ENCODE results near the gene GNG8. TPM values are rescaled to one million over a fixed set of nuclear protein-coding genes. Genes with fewer than 3 reads are reported as not detected.

Gene GNG8
- total and polyA plus RNA-seq, 9 donors: 0.70 to 2.7 (median 0.89) TPM; not detected in 5

DNA sequence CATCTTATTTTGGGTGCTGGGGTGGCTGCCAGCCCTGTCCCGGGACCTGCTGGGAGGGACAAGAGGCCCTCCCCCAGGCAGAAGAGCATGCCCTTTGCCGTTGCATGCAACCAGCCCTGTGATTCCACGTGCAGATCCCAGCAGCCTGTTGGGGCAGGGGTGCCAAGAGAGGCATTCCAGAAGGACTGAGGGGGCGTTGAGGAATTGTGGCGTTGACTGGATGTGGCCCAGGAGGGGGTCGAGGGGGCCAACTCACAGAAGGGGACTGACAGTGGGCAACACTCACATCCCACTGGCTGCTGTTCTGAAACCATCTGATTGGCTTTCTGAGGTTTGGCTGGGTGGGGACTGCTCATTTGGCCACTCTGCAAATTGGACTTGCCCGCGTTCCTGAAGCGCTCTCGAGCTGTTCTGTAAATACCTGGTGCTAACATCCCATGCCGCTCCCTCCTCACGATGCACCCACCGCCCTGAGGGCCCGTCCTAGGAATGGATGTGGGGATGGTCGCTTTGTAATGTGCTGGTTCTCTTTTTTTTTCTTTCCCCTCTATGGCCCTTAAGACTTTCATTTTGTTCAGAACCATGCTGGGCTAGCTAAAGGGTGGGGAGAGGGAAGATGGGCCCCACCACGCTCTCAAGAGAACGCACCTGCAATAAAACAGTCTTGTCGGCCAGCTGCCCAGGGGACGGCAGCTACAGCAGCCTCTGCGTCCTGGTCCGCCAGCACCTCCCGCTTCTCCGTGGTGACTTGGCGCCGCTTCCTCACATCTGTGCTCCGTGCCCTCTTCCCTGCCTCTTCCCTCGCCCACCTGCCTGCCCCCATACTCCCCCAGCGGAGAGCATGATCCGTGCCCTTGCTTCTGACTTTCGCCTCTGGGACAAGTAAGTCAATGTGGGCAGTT lies 26.2 kb downstream of the GNG8 start:
- no peaks in the 10 kb centered on the region for H3K27me3 ChIP-seq (ENCODE audit: control insufficient read depth, insufficient read depth, low read length)
- H3K9me3 ChIP-seq (replicated peaks; ENCODE audit: control insufficient read depth, low read depth, low read length): no peaks in the 10 kb centered on the region
- peaks cover 21% of the 10 kb centered on the region for H3K4me1 ChIP-seq (ENCODE audit: control insufficient read depth, insufficient read depth, low read length)
- H3K27ac ChIP-seq (ENCODE audit: low read length): no peak overlapping the region
- WGBS (ENCODE audit: insufficient coverage): 41% methylated on average over 14 of the region's 30 CpGs
- H3K36me3 ChIP-seq (ENCODE audit: control insufficient read depth, insufficient read depth, low read length): peaks cover 58% of the 10 kb centered on the region
- no peak for DNase-seq
- H3K4me3 ChIP-seq (ENCODE audit: low read length): no peak overlapping the region

- Histone ChIP-seq H3K4me3 (ENCODE audit: low read length) (no peak overlapping the region), H3K27me3 (ENCODE audit: control insufficient read depth, insufficient read depth, low read length) (no peaks in the 10 kb centered on the region), H3K27ac (ENCODE audit: low read length) (no peak overlapping the region), H3K36me3 (ENCODE audit: control insufficient read depth, insufficient read depth, low read length) (peaks cover 58% of the 10 kb centered on the region), H3K4me1 (ENCODE audit: control insufficient read depth, insufficient read depth, low read length) (peaks cover 26% of the 10 kb centered on the region), H3K9me3 (replicated peaks; ENCODE audit: control insufficient read depth, low read depth, low read length) (no peaks in the 10 kb centered on the region)
- no peak for DNase-seq
- WGBS (ENCODE audit: insufficient coverage): 88% methylated on average over 25 of the region's 27 CpGs
These were observed 27.2 kb downstream of the GNG8 start for GRCh38 chr19:46608581-46609345.

GRCh38 chr19:46608178-46608577 lies 27.8 kb downstream of the GNG8 start:
- Histone ChIP-seq H3K4me1 (ENCODE audit: control insufficient read depth, insufficient read depth, low read length) (peaks cover 32% of the 10 kb centered on the region), H3K9me3 (replicated peaks; ENCODE audit: control insufficient read depth, low read depth, low read length) (no peaks in the 10 kb centered on the region), H3K4me3 (ENCODE audit: low read length) (no peak overlapping the region), H3K27ac (ENCODE audit: low read length) (no peak overlapping the region), H3K27me3 (ENCODE audit: control insufficient read depth, insufficient read depth, low read length) (no peaks in the 10 kb centered on the region), H3K36me3 (ENCODE audit: control insufficient read depth, insufficient read depth, low read length) (peaks cover 58% of the 10 kb centered on the region)
- 89% methylated on average over 7 of the region's 9 CpGs for WGBS (ENCODE audit: insufficient coverage)
- no peak for DNase-seq

GRCh38 chr19:46607448-46607841 lies 28.6 kb downstream of the GNG8 start:
- Histone ChIP-seq H3K4me3 (ENCODE audit: low read length) (no peak overlapping the region), H3K27me3 (ENCODE audit: control insufficient read depth, insufficient read depth, low read length) (no peaks in the 10 kb centered on the region), H3K9me3 (replicated peaks; ENCODE audit: control insufficient read depth, low read depth, low read length) (no peaks in the 10 kb centered on the region), H3K36me3 (ENCODE audit: control insufficient read depth, insufficient read depth, low read length) (peaks cover 58% of the 10 kb centered on the region), H3K4me1 (ENCODE audit: control insufficient read depth, insufficient read depth, low read length) (peaks cover 38% of the 10 kb centered on the region), H3K27ac (ENCODE audit: low read length) (no peak overlapping the region)
- no peak for DNase-seq
- 68% methylated on average over 12 of the region's 12 CpGs for WGBS (ENCODE audit: insufficient coverage)

GRCh38 chr19:46606681-46607447 lies 29.1 kb downstream of the GNG8 start:
- Histone ChIP-seq H3K36me3 (ENCODE audit: control insufficient read depth, insufficient read depth, low read length) (peaks cover 58% of the 10 kb centered on the region), H3K4me3 (ENCODE audit: low read length) (no peak overlapping the region), H3K4me1 (ENCODE audit: control insufficient read depth, insufficient read depth, low read length) (peaks cover 41% of the 10 kb centered on the region), H3K27me3 (ENCODE audit: control insufficient read depth, insufficient read depth, low read length) (no peaks in the 10 kb centered on the region), H3K9me3 (replicated peaks; ENCODE audit: control insufficient read depth, low read depth, low read length) (no peaks in the 10 kb centered on the region), H3K27ac (ENCODE audit: low read length) (no peak overlapping the region)
- no peak for DNase-seq
- 67% methylated on average over 8 of the region's 12 CpGs for WGBS (ENCODE audit: insufficient coverage)

DNA sequence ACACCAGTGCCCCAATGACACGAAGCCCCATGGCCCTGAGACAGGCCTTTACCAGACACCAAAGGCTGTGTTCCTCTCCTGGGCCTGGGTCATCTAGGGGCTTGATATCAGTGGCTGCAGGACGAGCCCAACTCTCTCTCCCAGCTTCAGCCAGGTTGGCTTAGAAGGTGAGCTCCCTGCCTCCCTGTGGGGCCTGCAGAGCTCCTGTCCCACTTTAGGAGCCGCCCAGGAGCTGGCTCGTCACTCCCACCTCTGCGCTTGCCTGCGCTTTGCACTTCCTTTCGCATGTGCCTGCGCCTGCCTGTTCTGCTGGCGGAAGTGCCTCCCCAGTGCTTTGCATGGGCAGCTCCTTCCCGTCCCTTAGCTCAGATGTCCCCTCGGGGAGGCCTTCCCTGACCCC lies 30.0 kb downstream of the GNG8 start:
- DNase-seq: no peak
- H3K4me1 ChIP-seq (ENCODE audit: control insufficient read depth, insufficient read depth, low read length): peaks cover 42% of the 10 kb centered on the region
- H3K27me3 ChIP-seq (ENCODE audit: control insufficient read depth, insufficient read depth, low read length): no peaks in the 10 kb centered on the region
- no peaks in the 10 kb centered on the region for H3K9me3 ChIP-seq (replicated peaks; ENCODE audit: control insufficient read depth, low read depth, low read length)
- WGBS (ENCODE audit: insufficient coverage): 83% methylated on average over 11 of the region's 11 CpGs
- H3K4me3 ChIP-seq (ENCODE audit: low read length): no peak overlapping the region
- H3K27ac ChIP-seq (ENCODE audit: low read length): no peak overlapping the region
- peaks cover 57% of the 10 kb centered on the region for H3K36me3 ChIP-seq (ENCODE audit: control insufficient read depth, insufficient read depth, low read length)

DNA sequence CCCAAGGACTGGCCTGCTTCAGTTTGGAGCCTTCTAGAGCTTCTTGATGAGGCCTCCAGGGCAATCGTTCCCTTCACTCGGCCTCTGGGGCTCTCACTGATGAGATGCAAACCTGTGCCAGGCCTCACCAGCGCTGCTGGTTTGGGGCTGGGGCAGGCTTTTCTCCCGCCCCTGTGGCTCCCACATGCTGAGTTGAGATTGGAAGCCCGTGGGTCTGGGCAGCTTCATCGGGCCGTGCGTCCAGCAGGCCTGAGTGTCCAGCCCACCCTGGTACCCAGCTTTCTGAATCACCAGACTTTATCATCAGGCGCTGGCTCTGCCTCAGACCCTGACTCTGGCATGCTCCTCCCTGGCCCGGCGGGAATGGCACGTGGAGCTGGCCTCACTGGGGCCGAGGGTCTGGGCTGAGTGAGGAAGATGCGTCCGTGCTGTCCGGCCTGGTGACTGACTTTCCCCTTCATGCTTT lies 30.6 kb downstream of the GNG8 start:
- Histone ChIP-seq H3K9me3 (replicated peaks; ENCODE audit: control insufficient read depth, low read depth, low read length) (no peaks in the 10 kb centered on the region), H3K4me3 (ENCODE audit: low read length) (no peak overlapping the region), H3K36me3 (ENCODE audit: control insufficient read depth, insufficient read depth, low read length) (peaks cover 53% of the 10 kb centered on the region), H3K4me1 (ENCODE audit: control insufficient read depth, insufficient read depth, low read length) (peaks cover 39% of the 10 kb centered on the region), H3K27ac (ENCODE audit: low read length) (no peak overlapping the region), H3K27me3 (ENCODE audit: control insufficient read depth, insufficient read depth, low read length) (no peaks in the 10 kb centered on the region)
- WGBS (ENCODE audit: insufficient coverage): 85% methylated on average over 11 of the region's 16 CpGs
- no peak for DNase-seq

GRCh38 chr19:46604781-46605355 lies 31.1 kb downstream of the GNG8 start:
- DNase-seq: no peak
- Histone ChIP-seq H3K36me3 (ENCODE audit: control insufficient read depth, insufficient read depth, low read length) (peaks cover 50% of the 10 kb centered on the region), H3K27ac (ENCODE audit: low read length) (no peak overlapping the region), H3K27me3 (ENCODE audit: control insufficient read depth, insufficient read depth, low read length) (no peaks in the 10 kb centered on the region), H3K4me3 (ENCODE audit: low read length) (no peak overlapping the region), H3K9me3 (replicated peaks; ENCODE audit: control insufficient read depth, low read depth, low read length) (no peaks in the 10 kb centered on the region), H3K4me1 (ENCODE audit: control insufficient read depth, insufficient read depth, low read length) (peaks cover 44% of the 10 kb centered on the region)
- WGBS (ENCODE audit: insufficient coverage): 81% methylated on average over 9 of the region's 13 CpGs

DNA sequence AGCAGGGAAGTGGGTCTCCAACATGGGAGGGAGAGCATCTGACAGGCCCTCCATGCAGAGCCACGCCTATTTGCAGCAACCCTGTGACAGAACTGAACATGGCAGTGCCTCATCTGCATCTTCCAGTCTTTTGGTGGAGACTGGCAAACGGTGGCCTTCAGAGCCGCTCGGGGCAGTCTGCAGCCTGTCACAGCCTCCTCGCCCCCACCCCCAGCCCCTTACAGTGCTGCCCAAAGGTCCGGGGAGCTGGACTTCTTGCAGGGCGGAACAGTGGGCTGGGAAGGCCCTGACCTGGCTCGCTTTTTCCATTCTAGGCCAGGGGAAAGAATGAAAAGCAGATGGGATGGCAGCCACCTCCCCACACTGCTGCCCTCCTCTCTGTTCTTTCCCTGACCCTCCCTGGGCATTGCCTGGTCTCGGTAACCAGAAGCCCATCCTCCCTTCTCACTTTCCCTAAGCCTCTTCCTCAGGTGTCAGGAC lies 32.2 kb downstream of the GNG8 start:
- Histone ChIP-seq H3K4me3 (ENCODE audit: low read length) (no peak overlapping the region), H3K27me3 (ENCODE audit: control insufficient read depth, insufficient read depth, low read length) (no peaks in the 10 kb centered on the region), H3K36me3 (ENCODE audit: control insufficient read depth, insufficient read depth, low read length) (peaks cover 39% of the 10 kb centered on the region), H3K27ac (ENCODE audit: low read length) (no peak overlapping the region), H3K9me3 (replicated peaks; ENCODE audit: control insufficient read depth, low read depth, low read length) (peaks cover 5% of the 10 kb centered on the region), H3K4me1 (ENCODE audit: control insufficient read depth, insufficient read depth, low read length) (peaks cover 44% of the 10 kb centered on the region)
- 27% methylated on average over 4 of the region's 9 CpGs for WGBS (ENCODE audit: insufficient coverage)
- DNase-seq: no peak

All from muscle of leg (tissue), 11 donors.